ENCODE results near the gene MSRB1. TPM values are rescaled to one million over a fixed set of nuclear protein-coding genes. Genes with fewer than 3 reads are reported as not detected.

Gene MSRB1
- total RNA-seq, 1 experiment from 2014 or later = 5.8 TPM

DNA sequence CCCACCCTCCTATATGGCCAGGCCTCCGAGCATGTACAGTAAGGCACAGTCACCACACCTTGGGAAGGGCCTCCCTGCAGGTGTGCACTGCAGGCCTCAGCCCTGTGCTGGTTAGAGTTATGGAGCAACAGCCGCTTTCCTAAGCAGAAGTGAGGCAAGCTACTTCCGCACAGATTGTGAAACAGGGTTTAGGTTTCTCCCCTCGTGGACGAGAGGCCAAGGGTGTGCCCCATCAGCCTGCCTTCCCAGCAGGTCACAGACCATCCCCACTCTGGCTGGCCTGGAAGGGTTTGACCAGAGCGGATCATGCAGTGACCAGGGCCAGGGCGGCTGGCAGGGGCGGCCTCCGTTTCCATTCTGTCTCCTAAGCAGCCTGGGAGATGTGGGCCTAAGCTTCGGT is 4.7 kb downstream of the MSRB1 start:
- peak; percentile 78 for DNase-seq (ENCODE audit: unreplicated experiment)
- ChIA-PET POLR2A (interaction anchor here (0.7 to 1.4 kb wide), 2 partner anchors 15 to 27 kb away, joined by 3 to 7 read pairs; partner anchors contain the start of gene RPS2), CTCF (interaction anchor here (0.7 to 1.3 kb wide), 2 partner anchors 14 to 88 kb away, joined by 3 read pairs; no protein-coding TSS in a partner anchor)
- TF ChIP-seq, protein P1, sequence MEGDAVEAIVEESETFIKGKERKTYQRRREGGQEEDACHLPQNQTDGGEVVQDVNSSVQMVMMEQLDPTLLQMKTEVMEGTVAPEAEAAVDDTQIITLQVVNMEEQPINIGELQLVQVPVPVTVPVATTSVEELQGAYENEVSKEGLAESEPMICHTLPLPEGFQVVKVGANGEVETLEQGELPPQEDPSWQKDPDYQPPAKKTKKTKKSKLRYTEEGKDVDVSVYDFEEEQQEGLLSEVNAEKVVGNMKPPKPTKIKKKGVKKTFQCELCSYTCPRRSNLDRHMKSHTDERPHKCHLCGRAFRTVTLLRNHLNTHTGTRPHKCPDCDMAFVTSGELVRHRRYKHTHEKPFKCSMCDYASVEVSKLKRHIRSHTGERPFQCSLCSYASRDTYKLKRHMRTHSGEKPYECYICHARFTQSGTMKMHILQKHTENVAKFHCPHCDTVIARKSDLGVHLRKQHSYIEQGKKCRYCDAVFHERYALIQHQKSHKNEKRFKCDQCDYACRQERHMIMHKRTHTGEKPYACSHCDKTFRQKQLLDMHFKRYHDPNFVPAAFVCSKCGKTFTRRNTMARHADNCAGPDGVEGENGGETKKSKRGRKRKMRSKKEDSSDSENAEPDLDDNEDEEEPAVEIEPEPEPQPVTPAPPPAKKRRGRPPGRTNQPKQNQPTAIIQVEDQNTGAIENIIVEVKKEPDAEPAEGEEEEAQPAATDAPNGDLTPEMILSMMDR (IDR thresholded peaks at IDR 0.05; ENCODE audit: unreplicated experiment) = no peak
- Mint-ChIP-seq H3K4me1 (ENCODE audit: insufficient read depth, unreplicated experiment) (peaks cover 5% of the 10 kb centered on the region), H3K9me3 (ENCODE audit: unreplicated experiment) (no peaks in the 10 kb centered on the region), H3K27ac (ENCODE audit: low read depth, unreplicated experiment) (no peak overlapping the region), H3K36me3 (ENCODE audit: insufficient read depth, unreplicated experiment) (peaks cover 22% of the 10 kb centered on the region), H3K27me3 (ENCODE audit: insufficient read depth, unreplicated experiment) (no peaks in the 10 kb centered on the region), H3K4me3 (ENCODE audit: unreplicated experiment) (no peak overlapping the region)
- intact Hi-C loops (cut with micrococcal nuclease) = no loop called here
- no TSS peak for BruUV-seq (replicated peaks)

DNA sequence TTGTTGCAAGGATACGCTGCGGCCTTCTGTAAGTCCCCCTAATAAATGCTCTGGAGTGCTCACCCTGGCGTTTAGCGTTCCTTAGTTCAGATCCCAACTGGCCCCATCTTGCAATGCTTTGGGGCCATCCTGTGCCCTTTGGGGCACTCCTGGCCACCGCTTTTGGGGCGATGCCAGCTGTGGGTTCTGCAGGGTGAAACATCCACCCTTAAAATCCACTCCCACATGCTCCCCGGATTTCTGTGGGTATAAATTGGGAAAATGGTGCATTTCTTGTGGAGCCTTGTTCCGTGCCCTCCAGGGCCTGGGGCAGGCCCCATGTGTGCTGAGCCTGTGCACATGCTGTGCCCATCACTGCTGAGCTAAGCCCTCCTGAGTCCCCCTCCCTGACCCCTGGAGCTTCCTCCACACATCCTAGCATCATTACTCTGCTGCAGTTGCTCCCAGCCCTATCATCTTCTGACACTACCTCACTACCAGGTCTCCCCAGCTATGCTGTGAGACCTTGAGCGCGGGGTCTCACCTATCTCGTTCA is 6.0 kb downstream of the MSRB1 start:
- H3K27ac Mint-ChIP-seq (ENCODE audit: low read depth, unreplicated experiment) = no peak overlapping the region
- H3K4me3 Mint-ChIP-seq (ENCODE audit: unreplicated experiment) = no peak overlapping the region
- no TSS peak for BruUV-seq (replicated peaks)
- DNase-seq (ENCODE audit: unreplicated experiment) = no peak
- H3K4me1 Mint-ChIP-seq (ENCODE audit: insufficient read depth, unreplicated experiment) = peaks cover 4% of the 10 kb centered on the region
- no peaks in the 10 kb centered on the region for H3K27me3 Mint-ChIP-seq (ENCODE audit: insufficient read depth, unreplicated experiment)
- intact Hi-C loops (cut with micrococcal nuclease) = no loop called here
- H3K36me3 Mint-ChIP-seq (ENCODE audit: insufficient read depth, unreplicated experiment) = peaks cover 22% of the 10 kb centered on the region
- ChIA-PET POLR2A (interaction anchor here (0.6 to 3.2 kb wide), 3 partner anchors 27 to 28 kb away, joined by 3 to 12 read pairs (median 7); partner anchors contain the start of gene RPS2), CTCF (interaction anchor here (0.7 to 1.3 kb wide), 2 partner anchors 15 to 47 kb away, joined by 3 read pairs; partner anchors contain the start of gene GFER)
- no peaks in the 10 kb centered on the region for H3K9me3 Mint-ChIP-seq (ENCODE audit: unreplicated experiment)
- TF ChIP-seq, protein P1 (IDR thresholded peaks at IDR 0.05; ENCODE audit: unreplicated experiment) = no peak

DNA sequence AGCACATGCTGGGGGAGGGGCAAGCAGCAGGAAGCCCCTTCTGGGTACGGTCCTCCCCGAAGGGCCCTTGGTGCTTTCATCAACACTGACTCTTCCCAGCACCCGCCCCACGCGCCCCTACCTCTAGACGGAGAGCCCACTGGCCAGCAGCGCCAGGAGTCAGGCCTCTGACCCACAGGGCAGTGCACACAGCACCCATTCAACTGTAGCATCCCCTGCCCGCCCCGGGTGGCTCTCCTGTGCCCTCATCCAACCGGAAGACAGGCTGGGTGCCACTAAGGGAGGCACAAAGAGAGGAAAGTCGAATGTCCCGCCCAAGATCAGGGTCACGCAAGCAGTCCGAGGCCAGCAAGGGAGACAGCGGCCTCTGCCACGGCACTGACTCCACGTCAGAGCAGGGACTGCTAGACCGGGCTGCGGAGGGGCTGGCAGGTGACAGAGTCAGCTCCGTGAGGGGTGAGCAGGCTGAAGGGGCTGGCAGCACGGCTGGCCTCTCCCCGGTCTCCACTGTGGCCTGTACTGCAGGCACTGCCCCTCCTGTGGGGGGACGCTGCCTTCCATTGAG is 9.8 kb downstream of the MSRB1 start:
- intact Hi-C loops (cut with micrococcal nuclease) = no loop called here
- TF ChIP-seq, protein P1 (IDR thresholded peaks at IDR 0.05; ENCODE audit: unreplicated experiment) = no peak
- H3K4me1 Mint-ChIP-seq (ENCODE audit: insufficient read depth, unreplicated experiment) = no peaks in the 10 kb centered on the region
- no peak for DNase-seq (ENCODE audit: unreplicated experiment)
- CTCF ChIA-PET = interaction anchor here (7.2 kb wide), 1 partner anchor 67 kb away, joined by 105 read pairs; no protein-coding TSS in a partner anchor
- H3K27ac Mint-ChIP-seq (ENCODE audit: low read depth, unreplicated experiment) = peak overlapping the region; percentile 63
- no peaks in the 10 kb centered on the region for H3K27me3 Mint-ChIP-seq (ENCODE audit: insufficient read depth, unreplicated experiment)
- no peaks in the 10 kb centered on the region for H3K9me3 Mint-ChIP-seq (ENCODE audit: unreplicated experiment)
- no TSS peak for BruUV-seq (replicated peaks)
- peaks cover 18% of the 10 kb centered on the region for H3K36me3 Mint-ChIP-seq (ENCODE audit: insufficient read depth, unreplicated experiment)
- H3K4me3 Mint-ChIP-seq (ENCODE audit: unreplicated experiment) = no peak overlapping the region
- POLR2A ChIA-PET = no interaction called here
